ENCODE data around the gene VPS37D. TPM values are rescaled to one million over a fixed set of nuclear protein-coding genes. Genes with fewer than 3 reads are reported as not detected.
A peak's percentile ranks its signal among the peaks of the same experiment; 100 is the strongest.

The VPS37D gene
- total RNA-seq, 1 experiment from 2014 or later, result 8.3 TPM

GRCh38 chr7:73703225-73703624 lies 35.6 kb downstream of the VPS37D start:
- BruUV-seq (replicated peaks), result no TSS peak
- no peak for DNase-seq
- no peak for TF ChIP-seq EZH2 (IDR thresholded peaks at IDR 0.05; ENCODE audit: low read depth)
- TF ChIP-seq CTCF (conservative IDR thresholded peaks at IDR 0.05), result no peak
- peaks cover 30% of the 10 kb centered on the region for H3K4me1 ChIP-seq (replicated peaks; ENCODE audit: insufficient read depth)
- intact Hi-C loops (cut with micrococcal nuclease; ENCODE audit: unreplicated experiment), result no loop called here
- ChIA-PET CTCF (no interaction called here), POLR2A (ENCODE audit: unreplicated experiment) (interaction anchor here (0.9 kb wide), 1 partner anchor 152 kb away, joined by 6 read pairs; no protein-coding TSS in a partner anchor)
- H3K9me2 ChIP-seq (ENCODE audit: insufficient read depth), result no peaks in the 10 kb centered on the region
- H3K27ac ChIP-seq, result no peak overlapping the region
- 0 out of 2 replicates have a peak, but pooled peaks cover 14% of the 10 kb centered on the region for H4K20me1 ChIP-seq (ENCODE audit: insufficient read depth)
- H3K4me2 ChIP-seq, result no peak overlapping the region
- H3K9me3 ChIP-seq (ENCODE audit: insufficient read depth, low read depth), result no peaks in the 10 kb centered on the region
- H2AFZ ChIP-seq, result no peak overlapping the region
- no peak overlapping the region for H3K4me3 ChIP-seq
- peaks cover 23% of the 10 kb centered on the region; the same call in 1 of the 2 replicates for H3K36me3 ChIP-seq (ENCODE audit: low read depth)
- no peaks in the 10 kb centered on the region for H3K27me3 ChIP-seq (ENCODE audit: insufficient read depth, low read depth)
- peaks cover 8% of the 10 kb centered on the region for H3K79me2 ChIP-seq (ENCODE audit: low read depth)
- peaks cover 80% of the 10 kb centered on the region for H3F3A ChIP-seq (ENCODE audit: insufficient read depth, low read depth)

GRCh38 chr7:73703757-73704639 lies 36.4 kb downstream of the VPS37D start:
- Histone ChIP-seq H3F3A (ENCODE audit: insufficient read depth, low read depth) (peaks cover 80% of the 10 kb centered on the region), H3K79me2 (ENCODE audit: low read depth) (peaks cover 12% of the 10 kb centered on the region), H3K4me3 (no peak overlapping the region), H3K9me2 (ENCODE audit: insufficient read depth) (no peaks in the 10 kb centered on the region), H3K36me3 (ENCODE audit: low read depth) (peaks cover 27% of the 10 kb centered on the region; the same call in 1 of the 2 replicates), H3K4me2 (no peak overlapping the region), H3K27ac (no peak overlapping the region), H3K4me1 (replicated peaks; ENCODE audit: insufficient read depth) (peaks cover 34% of the 10 kb centered on the region), H2AFZ (no peak overlapping the region), H4K20me1 (ENCODE audit: insufficient read depth) (0 out of 2 replicates have a peak, but pooled peaks cover 18% of the 10 kb centered on the region), H3K9me3 (ENCODE audit: insufficient read depth, low read depth) (no peaks in the 10 kb centered on the region), H3K27me3 (ENCODE audit: insufficient read depth, low read depth) (no peaks in the 10 kb centered on the region)
- no TSS peak for BruUV-seq (replicated peaks)
- CTCF ChIA-PET, result no interaction called here
- peak in 1 of 2 experiments; percentile 15 for DNase-seq
- intact Hi-C loops (cut with micrococcal nuclease; ENCODE audit: unreplicated experiment), result no loop called here
- TF ChIP-seq CTCF (conservative IDR thresholded peaks at IDR 0.05), result no peak
- no peak for TF ChIP-seq EZH2 (IDR thresholded peaks at IDR 0.05; ENCODE audit: low read depth)
- POLR2A ChIA-PET (ENCODE audit: unreplicated experiment), result interaction anchor here (0.5 to 0.6 kb wide), 2 partner anchors 21 to 59 kb away, joined by 3 to 4 read pairs; no protein-coding TSS in a partner anchor

- peak; percentile 46 to 91 for DNase-seq
- Histone ChIP-seq H3K9me3 (ENCODE audit: insufficient read depth, low read depth) (no peaks in the 10 kb centered on the region), H3K27ac (peak overlapping the region; percentile 85), H3K4me3 (no peak overlapping the region), H3K36me3 (ENCODE audit: low read depth) (peaks cover 27% of the 10 kb centered on the region; the same call in 1 of the 2 replicates), H3K27me3 (ENCODE audit: insufficient read depth, low read depth) (no peaks in the 10 kb centered on the region), H3K79me2 (ENCODE audit: low read depth) (peaks cover 21% of the 10 kb centered on the region), H3K9me2 (ENCODE audit: insufficient read depth) (no peaks in the 10 kb centered on the region), H3F3A (ENCODE audit: insufficient read depth, low read depth) (peaks cover 78% of the 10 kb centered on the region), H3K4me2 (peak overlapping the region; percentile 76; the same call in 1 of the 2 replicates), H3K4me1 (replicated peaks; ENCODE audit: insufficient read depth) (peaks cover 34% of the 10 kb centered on the region), H4K20me1 (ENCODE audit: insufficient read depth) (peaks cover 16% of the 10 kb centered on the region; the same call in 1 of the 2 replicates), H2AFZ (no peak overlapping the region)
- intact Hi-C loops (cut with micrococcal nuclease; ENCODE audit: unreplicated experiment), result no loop called here
- TF ChIP-seq CTCF (conservative IDR thresholded peaks at IDR 0.05), result no peak
- no peak for TF ChIP-seq EZH2 (IDR thresholded peaks at IDR 0.05; ENCODE audit: low read depth)
- ChIA-PET POLR2A (ENCODE audit: unreplicated experiment) (interaction anchor here (0.5 to 0.6 kb wide), 5 partner anchors 13 to 127 kb away, joined by 3 to 17 read pairs (median 4); partner anchors contain the start of gene TBL2), CTCF (interaction anchor here (0.6 to 0.8 kb wide), 3 partner anchors 15 to 242 kb away, joined by 3 to 33 read pairs (median 3); no protein-coding TSS in a partner anchor)
- no TSS peak for BruUV-seq (replicated peaks)
These were observed 37.3 kb downstream of the VPS37D start for GRCh38 chr7:73704640-73705550.

All from PC-9 (cell line).